ENCODE data around the gene TMEM163.

- TF ChIP-seq CTCF (IDR thresholded peaks at IDR 0.05) (no peak), POLR2A (IDR thresholded peaks at IDR 0.05) (no peak)
Observed at GRCh38 chr2:134718817-134719814, at the start of gene TMEM163.

Data from thyroid gland (tissue), 4 donors.